ENCODE data around the gene ALDH4A1.
A peak's percentile ranks its signal among the peaks of the same experiment; 100 is the strongest.

ALDH4A1 gene, protein sequence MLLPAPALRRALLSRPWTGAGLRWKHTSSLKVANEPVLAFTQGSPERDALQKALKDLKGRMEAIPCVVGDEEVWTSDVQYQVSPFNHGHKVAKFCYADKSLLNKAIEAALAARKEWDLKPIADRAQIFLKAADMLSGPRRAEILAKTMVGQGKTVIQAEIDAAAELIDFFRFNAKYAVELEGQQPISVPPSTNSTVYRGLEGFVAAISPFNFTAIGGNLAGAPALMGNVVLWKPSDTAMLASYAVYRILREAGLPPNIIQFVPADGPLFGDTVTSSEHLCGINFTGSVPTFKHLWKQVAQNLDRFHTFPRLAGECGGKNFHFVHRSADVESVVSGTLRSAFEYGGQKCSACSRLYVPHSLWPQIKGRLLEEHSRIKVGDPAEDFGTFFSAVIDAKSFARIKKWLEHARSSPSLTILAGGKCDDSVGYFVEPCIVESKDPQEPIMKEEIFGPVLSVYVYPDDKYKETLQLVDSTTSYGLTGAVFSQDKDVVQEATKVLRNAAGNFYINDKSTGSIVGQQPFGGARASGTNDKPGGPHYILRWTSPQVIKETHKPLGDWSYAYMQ

DNA sequence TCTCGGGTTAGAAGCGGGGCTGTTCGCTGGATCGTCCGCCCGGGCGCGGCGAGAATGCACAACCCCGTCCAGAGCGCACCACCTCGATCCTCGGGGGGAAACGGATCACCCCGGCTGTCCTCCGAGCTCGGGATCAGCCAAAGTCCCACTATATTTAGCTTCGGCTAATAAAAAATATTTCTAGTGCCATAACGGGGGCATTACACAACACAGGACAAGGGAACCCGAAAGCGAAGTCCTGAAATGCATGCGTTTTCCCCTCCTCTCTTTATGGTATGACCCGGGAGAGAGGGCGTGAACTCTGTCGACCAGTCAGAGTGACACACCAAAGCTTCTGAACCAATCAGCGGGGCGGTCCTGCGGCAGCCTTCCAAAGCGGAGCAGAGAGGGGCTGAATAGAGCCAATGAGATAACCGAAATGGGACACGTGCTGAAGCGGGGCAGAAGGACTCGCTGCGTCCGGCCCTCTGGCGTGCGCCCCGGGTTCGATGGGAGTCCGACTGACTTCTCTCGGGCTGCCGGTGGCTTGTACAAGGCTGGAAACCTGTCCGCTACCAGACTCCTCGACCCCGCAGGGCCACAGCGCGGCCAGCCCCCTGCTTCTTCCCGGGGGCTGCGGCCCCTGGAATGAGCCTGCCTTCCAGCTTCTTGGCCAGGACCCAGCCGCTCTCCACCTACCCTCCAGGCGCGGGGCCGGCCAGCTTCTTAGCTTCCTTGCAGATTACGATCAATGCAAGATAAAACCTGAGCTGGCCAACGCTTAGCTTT lies at the start of gene ALDH4A1:
Gene ALDH4A1 (minus strand): TSS at position 33 of the 768 bp plus-strand sequence. CDS start 32 bp downstream, at position 1.
- DNase-seq (ENCODE audit: low spot score), result peak; percentile 99

DNA sequence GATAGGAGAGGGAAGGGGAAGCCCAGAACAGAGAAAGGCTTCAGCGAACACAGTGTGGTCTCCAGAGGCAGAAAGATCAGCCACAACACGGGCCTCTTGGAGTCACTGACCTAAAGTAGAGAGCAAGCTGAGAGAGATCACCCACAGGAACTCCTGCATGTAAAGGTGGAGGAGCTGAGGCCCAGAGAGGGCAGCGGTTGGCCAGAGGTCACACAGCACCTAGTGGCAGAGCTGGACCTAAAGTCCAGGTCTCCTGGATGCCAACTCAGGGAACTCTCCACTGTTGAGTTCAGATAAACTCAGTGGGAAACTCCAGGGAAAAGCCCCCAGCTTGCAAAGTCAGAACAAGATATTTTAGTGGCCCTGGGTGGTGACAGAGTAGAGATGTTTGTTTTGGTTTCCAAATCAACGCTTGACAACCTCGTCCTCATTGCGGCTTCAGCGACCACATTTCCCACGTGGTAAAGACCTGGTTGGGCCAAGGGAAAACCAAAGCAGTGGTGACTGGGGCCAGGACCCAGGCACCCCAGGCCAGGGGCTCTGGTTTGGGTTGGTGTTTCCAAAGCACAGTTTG lies 49.5 kb upstream of the ALDH4A1 start:
- no peak for DNase-seq (ENCODE audit: low spot score)

DNA sequence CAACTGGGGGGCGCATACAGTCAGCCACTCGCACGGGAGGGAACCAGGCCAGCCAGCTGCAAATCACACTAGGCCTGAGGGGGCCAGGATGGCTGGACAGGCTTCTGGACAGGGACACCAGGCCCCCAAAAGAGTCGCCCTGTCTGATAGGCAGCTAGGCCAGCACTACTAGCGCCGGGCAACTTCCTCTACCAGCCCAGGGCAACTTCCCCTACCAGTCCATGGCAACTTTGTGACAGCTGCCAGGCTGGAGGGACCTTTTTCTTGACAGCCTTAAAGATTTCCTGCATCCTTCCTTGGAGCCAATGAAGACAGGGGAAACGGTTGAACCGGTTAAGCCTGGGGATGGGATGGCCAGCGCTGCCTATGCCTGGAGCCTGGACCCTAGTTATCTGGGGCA lies 49.1 kb upstream of the ALDH4A1 start:
- DNase-seq (ENCODE audit: low spot score), result no peak

DNA sequence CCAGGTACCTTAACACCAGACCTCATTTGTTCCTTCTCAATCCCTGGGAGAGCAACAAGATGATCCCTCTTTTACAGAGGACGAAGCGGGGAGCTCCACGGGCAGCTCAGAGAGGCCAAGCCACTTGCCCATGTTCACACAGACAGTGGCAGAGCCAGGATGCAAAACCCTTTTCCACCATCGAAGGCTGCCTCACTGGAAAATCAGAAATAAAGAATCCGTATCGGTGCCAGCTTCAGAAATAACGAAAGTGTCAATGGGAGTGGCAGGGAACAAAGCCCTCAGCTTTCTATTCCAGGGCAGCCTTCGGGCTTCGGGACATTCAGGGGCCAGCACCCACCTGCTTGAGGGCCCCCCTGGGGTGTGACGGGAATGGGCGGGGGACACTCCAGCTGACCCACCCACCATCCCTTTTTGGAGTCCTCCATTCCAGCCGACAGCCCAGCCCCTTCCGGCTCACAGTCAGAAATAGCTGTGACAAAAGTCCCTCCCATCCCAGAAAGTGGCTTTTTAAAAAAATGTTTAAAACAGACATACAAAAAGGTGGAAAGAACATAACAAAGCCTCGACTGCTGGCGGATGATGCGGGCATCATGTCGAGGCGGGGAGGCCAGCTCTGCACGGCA lies 48.2 kb upstream of the ALDH4A1 start:
- no peak for DNase-seq (ENCODE audit: low spot score)

DNA sequence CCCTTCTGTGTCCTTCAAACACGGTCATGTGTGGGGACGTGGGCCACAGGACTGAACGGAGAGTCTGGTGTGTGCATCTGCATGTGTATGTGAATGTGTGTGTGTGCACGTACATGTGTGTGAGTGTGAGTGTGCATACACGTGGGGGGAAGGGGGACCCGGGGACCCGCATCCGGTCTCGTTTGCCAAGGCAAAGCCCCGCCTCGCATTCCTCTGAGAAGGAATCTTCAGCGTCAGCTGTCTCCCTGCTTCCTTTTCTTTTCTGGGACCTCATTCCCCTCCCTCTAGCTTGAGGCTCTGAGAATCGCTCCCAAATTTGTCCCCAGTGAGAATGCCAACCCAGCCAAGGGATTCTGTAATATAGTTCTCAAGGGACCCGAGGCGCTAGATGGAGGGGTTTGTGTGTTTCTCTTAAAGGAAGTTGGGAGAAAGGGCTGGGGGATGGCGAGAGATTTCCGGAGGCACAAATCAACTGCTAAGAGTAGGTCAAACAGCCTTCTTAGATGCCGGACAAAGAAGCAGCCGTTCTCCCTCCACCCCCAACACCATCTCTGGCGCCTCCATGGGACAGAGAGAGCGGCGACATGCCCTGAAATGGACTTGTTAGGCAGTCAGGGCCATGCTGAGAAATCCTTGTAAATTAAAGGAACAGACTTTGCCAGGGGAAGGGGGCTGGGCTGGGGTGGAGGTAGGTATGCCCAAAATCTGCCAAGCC lies 47.5 kb upstream of the ALDH4A1 start:
- DNase-seq (ENCODE audit: low spot score), result no peak

DNA sequence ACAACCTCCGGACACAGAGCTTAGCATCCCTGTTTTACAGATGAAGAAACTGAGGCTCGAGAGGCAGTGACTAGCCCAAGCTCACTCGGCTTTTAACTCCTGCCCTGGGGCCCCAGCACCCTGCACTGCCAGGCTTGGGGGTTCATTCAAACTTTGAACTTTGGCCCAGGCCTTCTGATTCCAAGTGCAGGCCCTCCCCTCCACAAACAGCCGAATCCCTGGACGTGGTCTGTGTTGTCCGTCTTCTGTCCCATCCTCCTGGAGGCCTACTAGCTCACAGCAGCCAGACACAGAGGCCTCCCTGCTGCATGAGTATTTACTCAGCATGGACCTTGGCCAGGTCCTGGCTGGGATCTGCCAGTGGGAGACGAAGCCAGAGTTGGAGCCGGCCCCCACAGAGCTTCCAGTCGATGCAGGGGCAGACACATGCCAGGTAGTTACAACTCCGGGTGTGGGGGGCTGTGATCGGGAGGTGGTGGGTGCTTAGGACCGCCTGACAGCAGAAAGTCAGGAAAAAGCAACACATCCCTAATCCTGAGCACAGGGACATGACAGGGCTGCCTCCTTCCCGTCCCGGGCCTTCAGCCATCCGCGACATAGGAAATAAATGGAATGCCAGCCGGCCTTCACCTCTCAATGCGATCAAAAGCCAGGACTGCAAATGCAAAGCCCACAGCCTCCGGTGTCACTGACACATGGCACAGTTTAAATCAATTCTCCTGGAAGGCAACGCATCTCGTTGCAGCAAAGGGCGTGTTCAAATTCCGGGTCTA lies 46.7 kb upstream of the ALDH4A1 start:
- no peak for DNase-seq (ENCODE audit: low spot score)

DNA sequence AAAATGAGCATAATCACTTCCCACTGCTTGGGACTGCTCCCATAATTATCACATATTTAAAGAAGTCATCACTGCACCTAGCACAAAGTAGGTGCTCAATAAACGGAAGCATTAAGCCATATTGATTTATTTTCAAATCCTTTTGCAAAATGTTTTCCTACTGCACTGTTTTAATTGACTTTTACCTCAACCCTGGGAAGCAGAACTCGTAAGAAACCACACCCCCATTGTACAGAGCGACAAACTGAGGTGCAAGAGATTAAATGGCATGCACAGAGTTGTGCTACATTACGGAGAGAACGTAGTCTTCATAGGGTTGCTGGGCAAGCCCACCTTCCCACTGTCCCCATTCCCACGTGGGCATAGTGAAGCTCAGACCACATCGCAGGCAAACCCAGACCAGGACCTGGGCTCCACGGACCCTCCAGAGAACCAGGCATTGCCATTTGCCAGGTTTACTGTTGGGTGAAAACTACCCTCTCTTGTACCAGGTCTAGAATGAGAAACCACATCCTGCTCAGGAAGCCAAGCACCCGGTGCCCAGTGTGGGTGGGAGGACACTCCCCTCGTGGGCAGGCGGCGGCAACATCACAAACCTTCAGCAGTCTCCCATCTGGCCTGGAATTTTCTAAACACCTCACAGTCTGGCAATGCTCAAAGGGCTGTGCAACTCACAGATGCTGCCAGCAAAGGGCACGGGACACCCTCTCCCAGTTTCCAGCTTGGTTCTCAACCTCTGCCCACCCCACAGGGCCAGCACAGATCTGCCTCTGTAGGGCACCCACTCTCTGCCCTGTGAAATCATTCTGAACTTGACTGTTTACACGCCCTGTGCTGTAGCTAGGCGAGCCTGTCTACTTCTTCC lies 45.9 kb upstream of the ALDH4A1 start:
- no peak for DNase-seq (ENCODE audit: low spot score)

DNA sequence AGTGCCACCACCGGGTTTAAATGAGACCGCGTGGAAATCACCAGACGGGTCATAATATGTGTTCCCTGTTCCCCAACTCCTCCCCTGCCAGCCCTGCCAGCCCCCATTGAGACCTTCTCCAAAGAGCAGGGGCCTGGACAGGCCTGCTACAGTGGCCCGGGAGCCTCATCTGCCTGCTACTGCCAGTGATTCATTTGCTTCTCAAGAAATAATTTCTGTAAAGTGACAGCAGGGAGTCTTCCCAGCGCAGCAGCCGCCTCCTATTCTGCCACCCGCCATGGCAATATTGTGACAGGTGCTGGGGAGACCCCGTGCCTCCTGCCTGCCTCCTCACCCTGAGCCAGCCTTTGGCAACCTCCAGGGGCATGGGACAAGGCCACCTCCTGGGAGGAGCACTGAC lies 45.2 kb upstream of the ALDH4A1 start:
- DNase-seq (ENCODE audit: low spot score), result no peak

DNA sequence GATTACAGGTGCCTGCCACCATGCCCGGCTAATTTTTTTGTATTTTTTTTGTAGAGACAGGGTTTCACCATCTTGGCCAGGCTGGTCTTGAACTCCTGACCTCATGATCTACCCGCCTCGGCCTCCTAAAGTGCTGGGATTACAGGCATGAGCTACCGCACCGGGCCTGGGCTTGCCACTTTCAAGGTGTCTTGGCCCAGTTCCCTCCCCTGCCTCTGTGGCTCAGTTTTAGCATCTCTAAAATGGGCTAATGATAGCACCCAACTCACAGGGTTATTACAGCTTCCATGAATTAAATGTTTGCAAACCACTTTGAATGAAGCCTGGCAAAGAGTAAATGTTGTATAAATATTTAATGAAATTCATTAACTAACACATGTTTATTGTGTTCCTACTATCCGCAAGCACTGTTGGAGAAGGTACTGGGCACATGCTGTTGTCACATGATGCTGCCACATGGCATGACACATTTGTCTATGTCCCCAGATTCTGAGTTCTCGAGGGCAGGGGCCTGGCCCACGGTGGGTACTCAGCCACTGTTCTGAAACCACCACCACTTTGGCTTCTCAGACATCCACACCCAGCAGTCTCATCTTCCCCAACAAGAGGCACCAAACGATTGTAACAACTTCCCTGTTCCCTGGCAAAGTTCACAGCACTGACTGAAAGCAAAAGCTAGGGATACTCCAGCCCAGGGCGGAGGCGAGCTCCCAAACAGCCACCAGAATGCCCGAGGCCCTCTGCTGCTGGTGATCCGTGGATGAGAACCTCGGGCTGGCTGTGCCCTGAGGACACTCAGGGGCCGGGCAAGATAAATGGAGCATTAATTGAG lies 44.4 kb upstream of the ALDH4A1 start:
- DNase-seq (ENCODE audit: low spot score), result no peak

DNA sequence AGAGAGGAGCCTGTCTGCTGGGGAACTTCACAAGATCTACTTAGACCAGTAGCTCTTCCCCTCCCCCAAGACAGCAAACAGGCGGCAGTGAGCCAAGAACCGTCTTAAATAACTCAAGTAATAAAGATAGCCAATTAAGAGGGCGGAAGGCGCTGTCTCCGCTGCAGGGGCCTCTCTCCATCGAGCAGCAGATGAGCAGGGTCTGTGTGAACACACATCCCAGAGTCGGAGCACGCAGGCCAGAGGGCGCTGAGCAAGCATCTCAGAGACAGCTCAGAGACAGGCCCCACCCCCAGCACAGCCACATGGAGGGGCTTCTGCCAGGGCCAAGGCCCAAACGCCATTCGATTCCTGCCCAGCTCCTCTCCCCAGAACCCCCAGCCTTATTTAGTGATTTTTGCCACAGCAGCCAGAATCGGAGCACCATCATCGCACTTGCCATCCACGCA lies 43.1 kb upstream of the ALDH4A1 start:
- no peak for DNase-seq (ENCODE audit: low spot score)

DNA sequence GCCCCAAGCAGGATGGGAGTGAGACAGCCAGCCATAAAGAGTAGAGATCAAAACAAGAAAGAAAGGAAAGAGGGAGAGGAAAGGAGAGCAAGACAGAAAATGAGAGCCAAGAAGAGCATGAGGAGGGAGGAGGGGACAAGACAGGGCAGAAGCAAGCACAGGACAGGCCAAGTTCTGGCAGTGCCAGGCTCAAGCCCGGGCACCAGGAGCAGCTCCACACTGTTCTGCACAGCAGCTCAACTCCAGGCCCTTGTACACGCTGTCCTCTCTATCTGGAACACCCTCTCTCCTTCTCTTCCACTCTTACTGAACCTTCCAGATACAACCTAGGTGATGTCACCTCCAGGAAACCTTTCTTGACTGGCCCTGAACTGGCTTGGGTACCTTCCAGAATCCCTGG lies 42.5 kb upstream of the ALDH4A1 start:
- DNase-seq (ENCODE audit: low spot score), result no peak

DNA sequence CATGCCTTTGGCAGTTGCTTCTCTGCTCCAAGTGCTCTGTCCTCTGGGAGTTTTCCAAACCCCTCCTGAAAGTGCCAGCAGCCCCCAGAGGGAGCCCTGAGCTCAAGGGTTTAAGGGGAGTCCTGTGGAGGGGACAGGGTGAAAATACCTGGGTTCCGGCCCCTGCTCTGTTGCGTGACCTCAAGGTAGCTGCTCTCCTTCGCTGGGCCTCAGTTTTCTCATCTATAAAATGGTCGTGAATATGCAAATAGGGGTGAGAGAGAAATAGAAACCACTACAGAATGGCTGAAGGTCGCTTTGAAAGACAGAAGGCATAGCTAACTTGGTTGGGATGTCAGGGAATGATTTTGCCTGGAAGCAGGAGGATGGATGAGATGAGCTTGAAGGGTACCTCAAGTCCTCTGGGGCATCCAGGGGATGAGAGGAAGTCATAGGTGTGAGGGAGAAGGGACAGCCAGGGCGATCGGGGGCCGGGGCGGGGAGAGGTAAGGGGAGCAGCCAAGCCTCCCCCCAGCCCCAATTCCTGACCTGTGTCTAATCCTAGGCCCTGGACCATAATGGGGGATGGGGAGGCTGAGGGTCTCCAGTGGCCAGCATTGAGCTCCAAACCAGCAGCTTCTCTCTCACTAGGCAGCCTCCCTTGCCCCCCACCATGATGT lies 41.7 kb upstream of the ALDH4A1 start:
- no peak for DNase-seq (ENCODE audit: low spot score)

DNA sequence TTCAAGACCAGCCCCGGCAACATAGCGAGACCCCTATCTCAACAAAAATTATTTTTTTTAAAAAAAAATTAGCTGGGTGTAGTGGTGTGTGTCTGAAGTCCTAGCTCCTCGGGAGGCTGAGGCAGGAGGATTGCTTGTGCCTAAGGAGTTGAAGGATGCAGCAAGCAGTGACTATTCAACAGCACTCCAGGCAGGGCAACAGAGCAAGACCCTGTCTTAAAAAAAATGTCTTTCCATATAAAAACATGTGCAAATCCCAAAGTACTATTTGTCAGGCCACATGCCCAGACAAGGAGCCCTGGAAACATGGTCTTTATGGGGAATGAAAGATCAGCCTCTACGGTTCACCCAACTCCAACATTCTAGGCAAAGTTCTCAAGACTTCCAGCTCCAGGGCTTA lies 40.8 kb upstream of the ALDH4A1 start:
- DNase-seq (ENCODE audit: low spot score), result no peak

DNA sequence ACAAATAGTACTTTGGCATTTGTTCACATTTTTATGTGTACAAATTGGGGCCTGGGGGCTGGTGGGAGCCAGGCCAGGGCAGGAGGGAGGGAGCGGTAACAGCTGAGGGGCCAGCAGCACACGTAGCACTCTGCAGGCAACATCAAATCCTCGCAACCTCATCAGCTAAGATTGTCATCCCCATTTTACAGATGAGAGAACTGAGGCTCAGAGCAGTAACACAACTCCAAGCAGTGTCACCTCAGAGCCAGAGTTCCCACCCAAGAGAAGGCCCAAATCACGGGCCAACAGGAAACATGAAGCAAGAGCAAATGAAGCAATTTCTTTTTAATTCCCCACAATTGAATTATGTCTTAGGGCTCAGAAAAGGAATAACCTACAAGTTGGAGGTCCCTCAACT lies 40.0 kb upstream of the ALDH4A1 start:
- DNase-seq (ENCODE audit: low spot score), result no peak

DNA sequence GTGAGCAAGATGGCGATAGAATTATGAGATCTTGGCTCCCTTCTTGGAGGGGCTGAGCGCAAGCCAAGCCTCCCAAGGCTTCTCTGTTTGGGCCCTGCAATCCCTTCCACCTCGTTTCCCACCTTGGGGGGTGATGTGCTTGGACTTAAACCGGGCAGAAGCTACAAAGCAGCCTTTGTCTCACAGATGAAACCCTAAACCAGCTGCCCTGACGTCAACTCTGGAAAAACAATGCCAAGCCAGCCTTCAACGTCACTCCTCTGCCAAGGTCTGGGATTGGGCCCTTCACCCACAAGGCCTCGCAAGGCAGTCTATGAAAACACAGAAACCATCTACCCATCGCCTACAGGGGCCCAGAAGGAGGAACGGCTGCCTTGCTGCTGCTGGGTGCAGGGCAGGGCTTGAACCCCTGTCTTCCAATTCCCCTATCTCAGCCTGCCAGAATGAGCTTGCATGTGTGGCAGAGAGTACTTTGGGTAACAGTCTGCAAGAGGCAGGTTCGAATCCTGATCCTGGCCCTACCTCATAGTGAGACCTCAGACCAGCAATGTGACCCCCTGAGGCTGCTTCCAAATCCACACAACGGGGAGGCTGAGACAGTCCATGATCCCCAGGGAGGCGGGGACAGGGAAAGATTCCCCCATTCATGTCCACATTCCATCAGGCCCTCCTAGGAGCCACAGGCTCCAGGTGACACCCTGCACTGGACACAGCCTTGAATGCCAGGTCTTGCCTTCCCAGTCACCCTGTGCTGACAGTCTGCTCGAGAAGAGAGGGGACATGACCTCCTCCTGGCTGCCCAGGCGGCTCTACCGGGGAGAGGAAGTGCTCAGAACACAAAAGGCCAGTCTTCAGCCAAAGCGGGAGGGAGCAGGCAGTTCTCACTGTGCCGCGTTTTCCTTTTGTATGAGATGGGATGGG lies 39.1 kb upstream of the ALDH4A1 start:
- no peak for DNase-seq (ENCODE audit: low spot score)

DNA sequence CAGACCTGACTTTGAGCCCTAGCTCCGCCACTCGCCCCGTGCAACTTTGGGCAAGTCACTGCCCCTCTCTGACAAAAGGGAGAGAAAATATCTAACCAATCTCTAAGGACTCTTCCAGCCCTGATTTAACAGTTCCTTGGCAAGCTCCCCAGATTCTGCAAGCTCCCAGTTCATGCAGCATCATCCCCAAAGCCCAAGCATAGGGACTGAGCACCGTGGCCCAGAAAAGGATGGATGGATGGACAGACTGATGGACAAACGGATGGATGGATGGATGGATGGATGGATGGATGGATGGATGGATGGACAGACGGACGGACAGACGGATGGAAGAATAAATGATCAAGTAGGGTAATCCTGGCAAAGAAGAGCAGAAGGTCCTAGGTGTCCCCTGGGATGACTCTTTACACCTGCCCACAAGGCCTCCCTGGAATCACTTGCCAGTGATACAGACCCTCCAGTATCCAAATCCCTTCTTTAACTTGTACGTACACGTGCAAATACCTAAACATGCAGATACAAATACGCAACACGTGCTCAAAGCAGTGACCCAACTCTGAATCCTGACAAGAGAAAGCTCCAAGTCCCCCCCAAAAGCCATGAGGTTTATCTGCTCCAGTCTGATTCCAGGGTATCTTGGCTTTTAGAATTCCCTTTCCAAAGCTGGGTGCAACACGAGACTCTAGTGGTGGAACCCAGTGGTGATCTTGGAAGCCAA lies 38.1 kb upstream of the ALDH4A1 start:
- DNase-seq (ENCODE audit: low spot score), result no peak

All from RKO (cell line).